ENCODE data around the gene G6PD.

Gene G6PD

GRCh38 chrX:154495472-154495922, 51.1 kb downstream of the G6PD start:
- no peak for TF ChIP-seq CTCF (IDR thresholded peaks at IDR 0.05; ENCODE audit: control insufficient read depth, insufficient read depth, low read depth, low read length, missing control alignments)
- no peak for DNase-seq (ENCODE audit: low read depth)
- H3K4me3 ChIP-seq (ENCODE audit: control insufficient read depth, low read depth, low read length): no peak overlapping the region

GRCh38 chrX:154494715-154495114, 51.9 kb downstream of the G6PD start:
- DNase-seq (ENCODE audit: low read depth): no peak
- H3K4me3 ChIP-seq (ENCODE audit: control insufficient read depth, low read depth, low read length): no peak overlapping the region
- no peak for TF ChIP-seq CTCF (IDR thresholded peaks at IDR 0.05; ENCODE audit: control insufficient read depth, insufficient read depth, low read depth, low read length, missing control alignments)

- peak within 1 kb of the TSS; percentile 65 for H3K4me3 ChIP-seq (ENCODE audit: control insufficient read depth, low read depth, low read length)
- no peak for TF ChIP-seq CTCF (IDR thresholded peaks at IDR 0.05; ENCODE audit: control insufficient read depth, insufficient read depth, low read depth, low read length, missing control alignments)
- DNase-seq (ENCODE audit: low read depth): peak; percentile 62
Measured at GRCh38 chrX:154490414-154491083, 56.1 kb downstream of the G6PD start, which contains the start of gene SLC10A3. SLC10A3 (minus strand) TSS chrX:154490629; CDS start chrX:154488940, 1,689 bp downstream.

- no peak for TF ChIP-seq CTCF (IDR thresholded peaks at IDR 0.05; ENCODE audit: control insufficient read depth, insufficient read depth, low read depth, low read length, missing control alignments)
- peak overlapping the region; percentile 65 for H3K4me3 ChIP-seq (ENCODE audit: control insufficient read depth, low read depth, low read length)
- no peak for DNase-seq (ENCODE audit: low read depth)
Measured at GRCh38 chrX:154490021-154490413, 56.6 kb downstream of the G6PD start.

GRCh38 chrX:154489182-154489581, 57.5 kb downstream of the G6PD start:
- peak overlapping the region; percentile 65 for H3K4me3 ChIP-seq (ENCODE audit: control insufficient read depth, low read depth, low read length)
- no peak for DNase-seq (ENCODE audit: low read depth)

GRCh38 chrX:154488336-154489075, 58.1 kb downstream of the G6PD start:
- H3K4me3 ChIP-seq (ENCODE audit: control insufficient read depth, low read depth, low read length): no peak overlapping the region
- TF ChIP-seq CTCF (IDR thresholded peaks at IDR 0.05; ENCODE audit: control insufficient read depth, insufficient read depth, low read depth, low read length, missing control alignments): no peak
- no peak for DNase-seq (ENCODE audit: low read depth)

More at GRCh38 chrX:154489182-154489581, 57.5 kb downstream of the G6PD start:
- TF ChIP-seq CTCF (IDR thresholded peaks at IDR 0.05; ENCODE audit: control insufficient read depth, insufficient read depth, low read depth, low read length, missing control alignments): no peak
